Spleen (tissue), 11 donors: ENCODE measurements around the gene GMDS. TPM values are rescaled to one million over a fixed set of nuclear protein-coding genes. Genes with fewer than 3 reads are reported as not detected.

ENCODE experiments used
- DNase-seq: peaks from one replicate; pipeline ENCODE4 v3.0.0-alpha.2; 2020
- H3K27ac ChIP-seq, 8 donors: fragments of 200-600 bp; sonication (generic) in 7 of 8; 1 replicate in 4 of 8; 2 replicates in 4 of 8; pipeline versions ENCODE4 v1.5.0 to v1.8.0; 2016 to 2021; ENCODE audit warnings: inconsistent platforms in 4 of 8, mild to moderate bottlenecking in 4 of 8, moderate library complexity in 1 of 8
- H3K27me3 ChIP-seq, 7 donors: fragments of 200-600 bp; sonication (generic) in 6 of 7; replicated peaks in 1 of 7; 1 replicate in 4 of 7; 2 replicates in 3 of 7; pipeline versions ENCODE4 v1.5.0 to v1.8.0; 2016 to 2021; ENCODE audit warnings: inconsistent platforms in 3 of 7, mild to moderate bottlenecking in 1 of 7
- H3K36me3 ChIP-seq, 6 donors: fragments of 200-600 bp; sonication (generic) in 5 of 6; 1 replicate in 4 of 6; 2 replicates in 2 of 6; pipeline versions ENCODE4 v1.5.0 to v1.8.0; 2016 to 2021; ENCODE audit warnings: inconsistent platforms in 2 of 6
- H3K4me1 ChIP-seq, 6 donors: fragments of 200-600 bp; sonication (generic) in 5 of 6; 1 replicate in 3 of 6; 2 replicates in 3 of 6; pipeline versions ENCODE4 v1.5.0 to v1.8.0; 2016 to 2021; ENCODE audit warnings: inconsistent platforms in 3 of 6
- H3K4me3 ChIP-seq, 8 donors: fragments of 200-600 bp; sonication (generic) in 7 of 8; 1 replicate in 4 of 8; 2 replicates in 4 of 8; pipeline versions ENCODE4 v1.5.0 to v1.8.0; 2016 to 2021; ENCODE audit warnings: inconsistent platforms in 4 of 8, mild to moderate bottlenecking in 4 of 8, moderate library complexity in 2 of 8
- H3K9me3 ChIP-seq, 8 donors: fragments of 200-600 bp; sonication (generic) in 7 of 8; 1 replicate in 4 of 8; 2 replicates in 4 of 8; pipeline versions ENCODE4 v1.5.0 to v1.8.0; 2016 to 2021; ENCODE audit warnings: inconsistent platforms in 4 of 8
- POLR2A ChIP-seq, 3 donors: fragments of 450-650 bp; IDR thresholded peaks; one replicate each; pipeline ENCODE4 v1.5.1; 2017; ENCODE audit warnings: antibody characterized with exemption in 3 of 3, mild to moderate bottlenecking in 1 of 3
- POLR2AphosphoS5 ChIP-seq, 3 donors: sonication (generic); formaldehyde crosslinking; IDR thresholded peaks; one replicate each; pipeline ENCODE4 v1.5.1; 2017; ENCODE audit warnings: antibody characterized with exemption in 3 of 3
- WGBS, 5 donors: extraction: QIAGEN DNeasy Blood & Tissue Kit in 3 of 5; methylation state at CpG; one replicate each; pipeline versions ENCODE4 v1.1.5 to v1.1.7; 2013 to 2018; 5-methylcytosine and 5-hydroxymethylcytosine counted together
- intact Hi-C: fragments of 100-400 bp; cut with DNase I; formaldehyde crosslinking; loops from one replicate; pipeline ENCODE4 v1.15.0; 2023; ENCODE audit warnings: low total_unique reads
- polyA plus RNA-seq, 3 donors: library from polyadenylated mRNA; stranded (reverse); fragments of 200-250 nt; gene quantifications; one replicate each; pipeline ENCODE4 v1.2.1, GENCODE V29; 2013
- total RNA-seq, 7 donors: library from RNA; depleted of rRNA in 3 of 7; stranded (reverse); fragments of >200 nt in 3 of 7; fragmentation: NEBNext Ultra II Directional in 4 of 7; extraction: Animal tissue kit (Norgen Biotek cat#: 25700) in 4 of 7; gene quantifications; one replicate each; pipeline versions ENCODE4 v1.1.0 to v1.2.1, GENCODE V29; 2016 to 2021
- TF ChIP-seq, protein P1 (sequence below), 11 experiments: fragments of 200-600 bp in 7 of 11; fragments of 450-650 bp in 4 of 11; sonication (generic) in 4 of 11; IDR thresholded peaks in 8 of 11; conservative IDR thresholded peaks in 3 of 11; 1 replicate in 7 of 11; 2 replicates in 4 of 11; pipeline versions ENCODE4 v1.4.0 to v1.8.0; 2016 to 2021; ENCODE audit warnings: antibody characterized with exemption in 11 of 11, inconsistent platforms in 4 of 11, mild to moderate bottlenecking in 1 of 11
- donor health status: healthy with polysubstance abuse.
- donor health status: DM: no; HTN: no; CAD: no; lungs with moderate emphysema.
- donor health status: DM: no; HTN: no; CAD: no.
- donor health status: Bipolar disorder and iron deficiency.
- donor health status: healthy.
- donor health status: DM: no; HTN: no; CAD: no.
- donor health status: DM: yes; HTN: yes; CAD: no.

The GMDS gene
- total and polyA plus RNA-seq, 10 donors: 9.1 to 30.8 (median 17.7) TPM

DNA sequence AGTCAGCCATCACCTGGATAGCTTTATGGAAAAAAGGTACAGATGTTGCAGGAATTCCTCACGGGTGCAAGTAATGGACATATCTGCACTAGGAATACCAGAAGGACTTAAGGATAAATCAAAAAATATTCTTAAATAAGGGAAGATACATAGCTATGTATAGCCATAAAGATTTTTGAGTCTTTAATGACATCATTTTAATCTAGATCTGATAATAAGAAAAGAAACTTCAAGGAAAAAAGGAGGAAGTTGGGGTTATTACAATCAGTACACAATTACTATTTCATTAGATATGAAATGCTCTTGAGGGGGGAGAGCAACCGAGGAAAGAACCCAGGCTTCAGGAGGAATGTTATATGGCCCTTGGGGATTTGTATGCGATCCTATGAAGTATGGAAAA lies 525.5 kb downstream of the GMDS start:
- H3K36me3 ChIP-seq: peaks cover 0 to 4% (median 0%) of the 10 kb centered on the region in 6 donors
- no peak overlapping the region for H3K4me3 ChIP-seq
- no peak overlapping the region for H3K27ac ChIP-seq
- H3K9me3 ChIP-seq: no peaks in the 10 kb centered on the region
- 80 to 89% (median 86%) methylated on average over 3 of the region's 3 CpGs for WGBS, 5 donors
- H3K27me3 ChIP-seq: no peaks in the 10 kb centered on the region
- DNase-seq: no peak
- H3K4me1 ChIP-seq: peaks cover 0 to 10% (median 0%) of the 10 kb centered on the region in 6 donors
- TF ChIP-seq, protein P1, sequence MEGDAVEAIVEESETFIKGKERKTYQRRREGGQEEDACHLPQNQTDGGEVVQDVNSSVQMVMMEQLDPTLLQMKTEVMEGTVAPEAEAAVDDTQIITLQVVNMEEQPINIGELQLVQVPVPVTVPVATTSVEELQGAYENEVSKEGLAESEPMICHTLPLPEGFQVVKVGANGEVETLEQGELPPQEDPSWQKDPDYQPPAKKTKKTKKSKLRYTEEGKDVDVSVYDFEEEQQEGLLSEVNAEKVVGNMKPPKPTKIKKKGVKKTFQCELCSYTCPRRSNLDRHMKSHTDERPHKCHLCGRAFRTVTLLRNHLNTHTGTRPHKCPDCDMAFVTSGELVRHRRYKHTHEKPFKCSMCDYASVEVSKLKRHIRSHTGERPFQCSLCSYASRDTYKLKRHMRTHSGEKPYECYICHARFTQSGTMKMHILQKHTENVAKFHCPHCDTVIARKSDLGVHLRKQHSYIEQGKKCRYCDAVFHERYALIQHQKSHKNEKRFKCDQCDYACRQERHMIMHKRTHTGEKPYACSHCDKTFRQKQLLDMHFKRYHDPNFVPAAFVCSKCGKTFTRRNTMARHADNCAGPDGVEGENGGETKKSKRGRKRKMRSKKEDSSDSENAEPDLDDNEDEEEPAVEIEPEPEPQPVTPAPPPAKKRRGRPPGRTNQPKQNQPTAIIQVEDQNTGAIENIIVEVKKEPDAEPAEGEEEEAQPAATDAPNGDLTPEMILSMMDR (IDR thresholded peaks at IDR 0.05 in 8 of 11, conservative IDR thresholded peaks at IDR 0.05 in 3 of 11): no peak
- TF ChIP-seq POLR2A (IDR thresholded peaks at IDR 0.05): no peak
- no peak for TF ChIP-seq POLR2AphosphoS5 (IDR thresholded peaks at IDR 0.05)
- intact Hi-C loops: no loop called here

GRCh38 chr6:1716868-1717267 lies 528.5 kb downstream of the GMDS start:
- DNase-seq: no peak
- H3K9me3 ChIP-seq: no peaks in the 10 kb centered on the region
- 95 to 99% (median 98%) methylated on average over 5 of the region's 5 CpGs for WGBS, 5 donors
- no peaks in the 10 kb centered on the region for H3K4me1 ChIP-seq
- H3K27ac ChIP-seq: no peak overlapping the region
- intact Hi-C loops: no loop called here
- no peaks in the 10 kb centered on the region for H3K36me3 ChIP-seq
- no peaks in the 10 kb centered on the region for H3K27me3 ChIP-seq
- TF ChIP-seq, protein P1 (IDR thresholded peaks at IDR 0.05 in 8 of 11, conservative IDR thresholded peaks at IDR 0.05 in 3 of 11): no peak
- TF ChIP-seq POLR2AphosphoS5 (IDR thresholded peaks at IDR 0.05): no peak
- no peak for TF ChIP-seq POLR2A (IDR thresholded peaks at IDR 0.05)
- H3K4me3 ChIP-seq: no peak overlapping the region

DNA sequence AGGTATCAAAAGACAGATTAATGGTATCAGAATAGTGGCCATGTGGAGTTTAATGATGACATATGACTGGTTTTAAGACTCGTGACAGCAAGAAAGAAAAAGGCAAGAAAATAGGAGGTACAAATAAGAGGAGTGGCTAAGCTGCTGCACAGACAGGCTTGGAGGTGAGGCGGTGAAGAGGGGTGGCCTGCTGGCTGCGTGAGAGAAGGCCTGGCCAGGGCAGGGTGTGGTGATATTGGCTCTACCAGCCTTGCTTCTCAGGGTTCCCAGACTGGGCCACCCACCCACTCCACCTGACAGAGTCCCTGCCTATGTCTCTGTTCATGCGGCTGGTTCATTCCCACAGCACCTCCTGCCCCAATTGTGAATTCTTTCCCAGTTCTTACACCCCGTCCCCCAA lies 529.0 kb downstream of the GMDS start:
- TF ChIP-seq POLR2AphosphoS5 (IDR thresholded peaks at IDR 0.05) (no peak), POLR2A (IDR thresholded peaks at IDR 0.05) (no peak)
- TF ChIP-seq, protein P1 (IDR thresholded peaks at IDR 0.05 in 8 of 11, conservative IDR thresholded peaks at IDR 0.05 in 3 of 11): no peak
- no peak overlapping the region for H3K27ac ChIP-seq
- DNase-seq: no peak

DNA sequence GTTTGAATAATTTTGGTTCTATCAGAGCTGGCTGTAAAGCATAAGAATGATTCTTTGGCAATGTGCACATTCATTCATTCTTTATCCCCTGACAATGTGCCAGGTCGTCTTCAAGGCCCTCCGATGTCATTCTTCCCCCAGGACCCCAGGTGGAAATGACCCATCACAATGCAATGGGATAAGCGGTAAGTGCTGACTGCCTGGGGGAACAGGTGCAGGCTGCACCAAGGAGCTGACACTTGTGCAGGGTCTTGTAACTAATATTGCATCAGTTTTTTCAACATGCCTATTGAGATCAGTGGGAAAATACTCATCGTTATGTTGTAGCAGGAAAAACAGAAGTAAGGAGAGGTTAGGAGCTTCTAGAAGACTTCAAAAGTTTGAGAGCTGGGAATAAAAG lies 530.1 kb downstream of the GMDS start:
- DNase-seq: no peak
- TF ChIP-seq POLR2AphosphoS5 (IDR thresholded peaks at IDR 0.05) (no peak), POLR2A (IDR thresholded peaks at IDR 0.05) (no peak)
- TF ChIP-seq, protein P1 (IDR thresholded peaks at IDR 0.05 in 8 of 11, conservative IDR thresholded peaks at IDR 0.05 in 3 of 11): no peak
- no peak overlapping the region for H3K4me3 ChIP-seq
- no peaks in the 10 kb centered on the region for H3K9me3 ChIP-seq
- H3K27me3 ChIP-seq: no peaks in the 10 kb centered on the region
- no peaks in the 10 kb centered on the region for H3K4me1 ChIP-seq
- intact Hi-C loops: no loop called here
- no peaks in the 10 kb centered on the region for H3K36me3 ChIP-seq
- no peak overlapping the region for H3K27ac ChIP-seq
- WGBS, 5 donors: 80 to 95% (median 85%) methylated on average over 4 of the region's 4 CpGs

More for the DNA sequence above, 529.0 kb downstream of the GMDS start:
- Histone ChIP-seq H3K9me3 (no peaks in the 10 kb centered on the region), H3K36me3 (no peaks in the 10 kb centered on the region), H3K27me3 (no peaks in the 10 kb centered on the region), H3K4me1 (no peaks in the 10 kb centered on the region), H3K4me3 (no peak overlapping the region)
- intact Hi-C loops: no loop called here
- 78 to 95% (median 92%) methylated on average over 5 of the region's 5 CpGs for WGBS, 5 donors
